Kidney (tissue), 14 donors: ENCODE measurements around the gene HIGD1C. TPM values are rescaled to one million over a fixed set of nuclear protein-coding genes. Genes with fewer than 3 reads are reported as not detected.
"Not testable (repeated sequence)": the region's sequence is repeated elsewhere in the genome, so short reads cannot be mapped to it uniquely, and the experiment has no call there.

ENCODE experiments used
- DNase-seq, 5 donors: peaks; one replicate each; pipeline ENCODE4 v3.0.0-alpha.2; 2013 to 2020
- FAIRE-seq: peaks from 2 replicates; lab custom pipeline; 2012; peaks lifted over from hg19 to GRCh38; lab: Jason Lieb, UNC
- H3K27ac ChIP-seq, 2 donors: one replicate each; pipeline ENCODE4 v1.7.0; 2013; ENCODE audit warnings: low read depth in 2 of 2, low read length in 2 of 2, inconsistent platforms in 1 of 2
- H3K27me3 ChIP-seq: one replicate; pipeline ENCODE4 v1.7.1; 2013; ENCODE audit warnings: low read length, inconsistent platforms; ENCODE audit not compliant: control insufficient read depth, insufficient read depth
- H3K36me3 ChIP-seq, 3 donors: one replicate each; pipeline versions ENCODE4 v1.7.0 to v1.7.1; 2013; ENCODE audit warnings: low read length in 3 of 3, control low read depth in 1 of 3, inconsistent platforms in 1 of 3; ENCODE audit not compliant: insufficient read depth in 3 of 3, control insufficient read depth in 2 of 3
- H3K4me1 ChIP-seq, 3 donors: one replicate each; pipeline versions ENCODE4 v1.7.0 to v1.7.1; 2013; ENCODE audit warnings: low read length in 3 of 3, inconsistent platforms in 1 of 3, low read depth in 1 of 3; ENCODE audit not compliant: control insufficient read depth in 2 of 3, insufficient read depth in 2 of 3
- H3K4me3 ChIP-seq, 3 donors: one replicate each; pipeline versions ENCODE4 v1.7.0 to v1.8.1; 2013; ENCODE audit warnings: low read length in 3 of 3, control low read depth in 1 of 3, inconsistent platforms in 1 of 3
- H3K9ac ChIP-seq, 3 donors: one replicate each; pipeline versions ENCODE4 v1.7.0 to v1.7.1; 2013; ENCODE audit warnings: low read length in 3 of 3, control low read depth in 1 of 3, inconsistent platforms in 1 of 3
- H3K9me3 ChIP-seq, 3 donors: one replicate each; pipeline versions ENCODE4 v1.7.0 to v1.7.1; 2013; ENCODE audit warnings: low read length in 3 of 3, control low read depth in 1 of 3, inconsistent platforms in 1 of 3; ENCODE audit not compliant: control insufficient read depth in 2 of 3, insufficient read depth in 1 of 3
- CTCF ChIP-seq: IDR thresholded peaks from 3 replicates; pipeline ENCODE4 v1.5.1; 2012; ENCODE audit warnings: mild to moderate bottlenecking, moderate library complexity, borderline replicate concordance; ENCODE audit not compliant: insufficient read depth; ENCODE audit errors: extremely low read depth
- intact Hi-C: fragments of 100-400 bp; cut with DNase I; formaldehyde crosslinking; loops from one replicate; pipeline ENCODE4 v1.11.1; 2022
- polyA plus RNA-seq: library from polyadenylated mRNA; stranded (reverse); fragments of 350-450 nt; fragmentation: Illumina TruSeq; extraction: RNeasy Lipid Tissue Mini Kit (QIAGEN cat#74804); gene quantifications from one replicate; pipeline ENCODE4 v1.2.3, GENCODE V29; 2014; ENCODE audit warnings: low read depth, low replicate concordance; ENCODE audit not compliant: insufficient read depth
- total RNA-seq: library from RNA; stranded (reverse); fragmentation: NEBNext Ultra II Directional; extraction: Animal tissue kit (Norgen Biotek cat#: 25700); gene quantifications from one replicate; pipeline ENCODE4 v1.2.1, GENCODE V29; 2021
- donor health status: control.
- donor health status: control.
- donor health status: control.
- donor health status: control.
- donor health status: control.
- donor health status: DM: yes; HTN: yes; CAD: no.
- donor health status: Normal renal cell carcinoma (clear cell type).

The HIGD1C gene
- total and polyA plus RNA-seq, 2 donors from 2014 or later = not detected

GRCh38 chr12:51011955-51012354, 59.6 kb downstream of the HIGD1C start:
- Histone ChIP-seq H3K27me3 (no peaks in the 10 kb centered on the region), H3K4me1 (peaks cover 0 to 7% (median 2%) of the 10 kb centered on the region in 3 donors), H3K36me3 (peaks cover 0 to 6% (median 0%) of the 10 kb centered on the region in 3 donors), H3K27ac (no peak overlapping the region), H3K9ac (no peak overlapping the region), H3K4me3 (no peak overlapping the region), H3K9me3 (no peaks in the 10 kb centered on the region)
- intact Hi-C loops = no loop called here
- peak in 1 of 5 donors; percentile 52 for DNase-seq
- no peak for TF ChIP-seq CTCF
- no peak for FAIRE-seq

GRCh38 chr12:51012570-51013236, 60.4 kb downstream of the HIGD1C start:
- intact Hi-C loops = no loop called here

GRCh38 chr12:51013441-51013840, 61.1 kb downstream of the HIGD1C start:
- no peak for DNase-seq
- Histone ChIP-seq H3K27me3 (no peaks in the 10 kb centered on the region), H3K9ac (no peak overlapping the region), H3K27ac (no peak overlapping the region), H3K36me3 (no peaks in the 10 kb centered on the region), H3K4me3 (no peak overlapping the region), H3K4me1 (peaks cover 0 to 7% (median 7%) of the 10 kb centered on the region in 3 donors), H3K9me3 (no peaks in the 10 kb centered on the region)
- no peak for TF ChIP-seq CTCF
- intact Hi-C loops = no loop called here
- no peak for FAIRE-seq

More at GRCh38 chr12:51012570-51013236, 60.4 kb downstream of the HIGD1C start:
- DNase-seq = no peak
- Histone ChIP-seq H3K4me1 (peaks cover 0 to 7% (median 7%) of the 10 kb centered on the region in 3 donors), H3K4me3 (no peak overlapping the region), H3K9me3 (no peaks in the 10 kb centered on the region), H3K9ac (no peak overlapping the region), H3K36me3 (peaks cover 0 to 4% (median 0%) of the 10 kb centered on the region in 3 donors), H3K27me3 (no peaks in the 10 kb centered on the region), H3K27ac (no peak overlapping the region)
- no peak for TF ChIP-seq CTCF
- no peak for FAIRE-seq

GRCh38 chr12:51014467-51014866, 62.1 kb downstream of the HIGD1C start:
- H3K4me1 ChIP-seq, intact Hi-C loops, DNase-seq, H3K27ac ChIP-seq, H3K9ac ChIP-seq, H3K4me3 ChIP-seq, H3K36me3 ChIP-seq, H3K27me3 ChIP-seq, H3K9me3 ChIP-seq, FAIRE-seq: not testable (repeated sequence)
